CD14-positive monocyte (primary cell): ENCODE data around the gene NTSR2. TPM values are rescaled to one million over a fixed set of nuclear protein-coding genes. Genes with fewer than 3 reads are reported as not detected.

Source experiments
- DNase-seq, 3 donors: peaks; one replicate each; pipeline ENCODE4 v3.0.0-alpha.2; 2011 to 2022
- H2AFZ ChIP-seq: 2 replicates; pipeline ENCODE4 v1.6.0; 2012; ENCODE audit warnings: mild to moderate bottlenecking, low read depth, low read length, inconsistent platforms; ENCODE audit not compliant: insufficient read depth, poor library complexity, severe bottlenecking
- H3K27ac ChIP-seq, 2 donors: 1 replicate in 1 of 2; 2 replicates in 1 of 2; pipeline ENCODE4 v1.5.1; 2012 to 2013; ENCODE audit warnings: low read length in 2 of 2, control low read depth in 1 of 2, inconsistent platforms in 1 of 2, low read depth in 1 of 2, mild to moderate bottlenecking in 1 of 2
- H3K27me3 ChIP-seq, 2 donors: one replicate each; pipeline versions ENCODE4 v1.6.0 to v1.6.1; 2011 to 2013; ENCODE audit warnings: low read length in 2 of 2; ENCODE audit not compliant: control insufficient read depth in 2 of 2, insufficient read depth in 2 of 2
- H3K36me3 ChIP-seq, 2 donors: replicated peaks in 1 of 2; 1 replicate in 1 of 2; 2 replicates in 1 of 2; pipeline versions ENCODE4 v1.5.1 to v1.6.1; 2012 to 2013; ENCODE audit warnings: low read length in 2 of 2, control low read depth in 1 of 2, inconsistent platforms in 1 of 2, mild to moderate bottlenecking in 1 of 2; ENCODE audit not compliant: insufficient read depth in 2 of 2, control insufficient read depth in 1 of 2
- H3K4me1 ChIP-seq, 2 donors: 1 replicate in 1 of 2; 2 replicates in 1 of 2; pipeline versions ENCODE4 v1.5.1 to v1.6.1; 2012 to 2013; ENCODE audit warnings: low read length in 2 of 2, control low read depth in 1 of 2, inconsistent platforms in 1 of 2, mild to moderate bottlenecking in 1 of 2, moderate library complexity in 1 of 2; ENCODE audit not compliant: insufficient read depth in 2 of 2, control insufficient read depth in 1 of 2
- H3K4me2 ChIP-seq: replicated peaks from 2 replicates; pipeline ENCODE3; 2012; ENCODE audit warnings: low read length, moderate library complexity, mild to moderate bottlenecking; ENCODE audit not compliant: poor library complexity, severe bottlenecking; ENCODE audit errors: extremely low read depth
- H3K4me3 ChIP-seq, 3 experiments: fragments of 200-600 bp in 1 of 3; sonication (generic) in 1 of 3; replicated peaks in 1 of 3; 1 replicate in 2 of 3; 2 replicates in 1 of 3; pipeline ENCODE4 v1.5.1; 2011 to 2013; ENCODE audit warnings: low read length in 3 of 3, mild to moderate bottlenecking in 3 of 3, control low read depth in 2 of 3, low read depth in 2 of 3, inconsistent platforms in 1 of 3, moderate library complexity in 1 of 3
- H3K79me2 ChIP-seq: 2 replicates; pipeline ENCODE4 v1.6.0; 2012; ENCODE audit warnings: mild to moderate bottlenecking, control low read depth, inconsistent platforms, low read length, moderate library complexity; ENCODE audit not compliant: insufficient read depth
- H3K9ac ChIP-seq: 2 replicates; pipeline ENCODE4 v1.6.0; 2017; ENCODE audit warnings: low read length, mild to moderate bottlenecking; ENCODE audit not compliant: insufficient read depth, poor library complexity, severe bottlenecking
- H3K9me3 ChIP-seq, 2 donors: replicated peaks in 1 of 2; 1 replicate in 1 of 2; 2 replicates in 1 of 2; pipeline versions ENCODE4 v1.5.1 to v1.6.1; 2012 to 2013; ENCODE audit warnings: low read length in 2 of 2, control low read depth in 1 of 2; ENCODE audit not compliant: control insufficient read depth in 1 of 2, insufficient read depth in 1 of 2
- H4K20me1 ChIP-seq: 2 replicates; pipeline ENCODE4 v1.6.0; 2012; ENCODE audit warnings: mild to moderate bottlenecking, low read length, control low read depth, moderate library complexity; ENCODE audit not compliant: insufficient read depth
- H3K27ac Mint-ChIP-seq, 7 donors: one replicate each; pipeline ENCODE4 v1.8.0; 2020; ENCODE audit warnings: mild to moderate bottlenecking in 7 of 7, mixed read lengths in 7 of 7, moderate library complexity in 6 of 7, inconsistent platforms in 2 of 7
- H3K27me3 Mint-ChIP-seq, 3 donors: one replicate each; pipeline ENCODE4 v1.8.0; 2021 to 2022; ENCODE audit warnings: low read depth in 3 of 3, mild to moderate bottlenecking in 3 of 3, mixed read lengths in 3 of 3, moderate library complexity in 3 of 3, inconsistent platforms in 1 of 3
- H3K36me3 Mint-ChIP-seq, 2 donors: one replicate each; pipeline ENCODE4 v1.8.0; 2020; ENCODE audit warnings: mixed read lengths in 2 of 2, inconsistent platforms in 1 of 2, mild to moderate bottlenecking in 1 of 2
- H3K4me1 Mint-ChIP-seq: one replicate; pipeline ENCODE4 v1.8.0; 2020; ENCODE audit warnings: mild to moderate bottlenecking, mixed read lengths
- H3K4me3 Mint-ChIP-seq, 2 donors: one replicate each; pipeline ENCODE4 v1.8.0; 2020; ENCODE audit warnings: mild to moderate bottlenecking in 2 of 2, mixed read lengths in 2 of 2, moderate library complexity in 1 of 2
- H3K9me3 Mint-ChIP-seq, 7 donors: one replicate each; pipeline ENCODE4 v1.8.0; 2020 to 2022; ENCODE audit warnings: mixed read lengths in 7 of 7, mild to moderate bottlenecking in 6 of 7, moderate library complexity in 6 of 7, inconsistent platforms in 2 of 7
- CTCF ChIP-seq: fragments of 200-600 bp; IDR thresholded peaks from one replicate; pipeline ENCODE4 v1.8.0; 2022; ENCODE audit warnings: antibody characterized with exemption, mild to moderate bottlenecking
- WGBS: methylation state at CpG from one replicate; pipeline ENCODE4 v1.1.5; 2013; ENCODE audit warnings: missing lambda C conversion rate; ENCODE audit not compliant: insufficient coverage; 5-methylcytosine and 5-hydroxymethylcytosine counted together
- intact Hi-C, 2 donors: fragments of 100-400 bp; cut with micrococcal nuclease; formaldehyde crosslinking; loops; one replicate each; pipeline versions ENCODE4 v1.15.0 to v1.15.1; 2023
- polyA plus RNA-seq, 3 donors: library from polyadenylated mRNA; depleted of rRNA in 1 of 3; unstranded in 2 of 3; stranded (reverse) in 1 of 3; fragments of 300-500 nt in 2 of 3; fragments of >200 nt in 1 of 3; fragmentation: Illumina TruSeq in 2 of 3; gene quantifications; 1 replicate in 2 of 3; 2 replicates in 1 of 3; pipeline ENCODE4 v1.2.3, GENCODE V29; 2012 to 2021

Gene NTSR2
- polyA plus RNA-seq, 3 donors = not detected

- no peaks in the 10 kb centered on the region for H3K36me3 ChIP-seq
- TF ChIP-seq CTCF = no peak
- no peak overlapping the region for H3K27ac ChIP-seq
- H3K27ac Mint-ChIP-seq = no peak overlapping the region
- H3K79me2 ChIP-seq = no peaks in the 10 kb centered on the region
- H4K20me1 ChIP-seq = no peaks in the 10 kb centered on the region
- 96% methylated on average over 8 of the region's 9 CpGs for WGBS
- no peak overlapping the region for H2AFZ ChIP-seq
- no peak for DNase-seq
- H3K4me3 ChIP-seq = no peak overlapping the region
- H3K27me3 ChIP-seq = no peaks in the 10 kb centered on the region
- intact Hi-C loops = no loop called here
- no peaks in the 10 kb centered on the region for H3K4me1 ChIP-seq
- no peak overlapping the region for H3K9ac ChIP-seq
- no peak overlapping the region for H3K4me2 ChIP-seq
- no peaks in the 10 kb centered on the region for H3K4me1 Mint-ChIP-seq
- peaks cover 7 to 9% of the 10 kb centered on the region in 2 donors for H3K9me3 ChIP-seq
- H3K27me3 Mint-ChIP-seq = peaks cover 2 to 5% (median 3%) of the 10 kb centered on the region in 3 donors
- no peak overlapping the region for H3K4me3 Mint-ChIP-seq
- H3K36me3 Mint-ChIP-seq = no peaks in the 10 kb centered on the region
- peaks cover 1 to 15% (median 7%) of the 10 kb centered on the region in 7 donors for H3K9me3 Mint-ChIP-seq
Observed at GRCh38 chr2:11628675-11629074, 41.3 kb downstream of the NTSR2 start.

DNA sequence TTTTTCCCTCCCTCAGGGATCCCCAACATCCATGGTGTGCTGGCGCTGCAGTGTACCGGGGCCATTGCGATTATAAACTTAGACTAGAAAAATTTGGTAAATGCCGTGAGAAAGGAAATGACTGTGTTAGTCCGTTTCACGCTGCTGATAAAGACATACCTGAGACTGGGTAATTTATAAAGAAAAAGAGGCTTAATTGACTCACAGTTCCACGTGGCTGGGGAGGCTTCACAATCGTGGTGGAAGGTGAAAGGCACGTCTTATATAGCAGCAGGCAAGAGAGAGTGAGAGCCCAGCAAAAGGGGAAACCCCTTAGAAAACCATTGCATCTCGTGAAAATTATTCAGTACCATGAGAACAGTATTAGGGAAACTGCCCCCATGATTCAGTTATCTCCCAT is 44.3 kb downstream of the NTSR2 start:
- Histone ChIP-seq H4K20me1 (no peaks in the 10 kb centered on the region), H3K4me2 (no peak overlapping the region), H3K9me3 (peaks cover 7 to 9% of the 10 kb centered on the region in 2 donors), H3K9ac (no peak overlapping the region), H3K36me3 (no peaks in the 10 kb centered on the region), H3K4me1 (no peaks in the 10 kb centered on the region), H3K79me2 (no peaks in the 10 kb centered on the region), H2AFZ (no peak overlapping the region), H3K27ac (no peak overlapping the region), H3K4me3 (no peak overlapping the region), H3K27me3 (peaks cover 0 to 2% of the 10 kb centered on the region in 2 donors)
- H3K27ac Mint-ChIP-seq = no peak overlapping the region
- no peaks in the 10 kb centered on the region for H3K36me3 Mint-ChIP-seq
- no peak overlapping the region for H3K4me3 Mint-ChIP-seq
- no peak for DNase-seq
- H3K27me3 Mint-ChIP-seq = peaks cover 0 to 7% (median 3%) of the 10 kb centered on the region in 3 donors
- intact Hi-C loops = no loop called here
- H3K4me1 Mint-ChIP-seq = no peaks in the 10 kb centered on the region
- 94% methylated on average over 5 of the region's 10 CpGs for WGBS
- TF ChIP-seq CTCF = no peak
- peaks cover 1 to 15% (median 7%) of the 10 kb centered on the region in 7 donors for H3K9me3 Mint-ChIP-seq
